HepG2 (cell line): Measurements from ENCODE around the gene NXPH4. TPM values are rescaled to one million over a fixed set of nuclear protein-coding genes. Genes with fewer than 3 reads are reported as not detected.

Experiments used
- ATAD3A ChIP-seq: sonication (generic); formaldehyde crosslinking; IDR thresholded peaks from 2 replicates; pipeline ENCODE4 v1.4.0; 2020; ENCODE audit warnings: missing genetic modification reagents
- ATF4 ChIP-seq, 2 experiments: fragments of 450-650 bp in 1 of 2; sonication (generic) in 1 of 2; formaldehyde crosslinking; IDR thresholded peaks; 2 replicates each; pipeline versions ENCODE4 v1.5.0 to v1.8.0; 2020 to 2022; ENCODE audit warnings: mild to moderate bottlenecking in 1 of 2, missing genetic modification reagents in 1 of 2
- CSRNP1 ChIP-seq: sonication (generic); formaldehyde crosslinking; IDR thresholded peaks from 2 replicates; pipeline ENCODE4 v1.8.1; 2023; ENCODE audit warnings: mild to moderate bottlenecking, missing genetic modification reagents
- FOXP4 ChIP-seq: sonication (generic); formaldehyde crosslinking; IDR thresholded peaks from 2 replicates; pipeline ENCODE4 v1.4.0; 2020; ENCODE audit warnings: missing genetic modification reagents
- HDAC2 ChIP-seq: sonication (generic); formaldehyde crosslinking; IDR thresholded peaks from 2 replicates; pipeline ENCODE4 v1.4.0; 2020; ENCODE audit warnings: missing genetic modification reagents
- NFKB2 ChIP-seq: sonication (generic); formaldehyde crosslinking; IDR thresholded peaks from 2 replicates; pipeline ENCODE4 v1.4.0; 2020; ENCODE audit warnings: missing genetic modification reagents, borderline replicate concordance
- NR2C2 ChIP-seq: sonication (generic); formaldehyde crosslinking; IDR thresholded peaks from 2 replicates; pipeline ENCODE4 v1.4.0; 2020; ENCODE audit warnings: missing genetic modification reagents, mild to moderate bottlenecking, moderate library complexity, borderline replicate concordance
- PCBP1 ChIP-seq: fragments of 200-400 bp; formaldehyde crosslinking; IDR thresholded peaks from 2 replicates; pipeline ENCODE4 v1.6.1; 2017; ENCODE audit warnings: mild to moderate bottlenecking, low read depth, low read length, borderline replicate concordance
- POLR2G ChIP-seq: fragments of 200-400 bp; formaldehyde crosslinking; IDR thresholded peaks from 2 replicates; pipeline ENCODE4 v1.6.1; 2018; ENCODE audit warnings: mild to moderate bottlenecking, low read depth, low read length, moderate library complexity
- SETDB1 ChIP-seq: sonication (generic); formaldehyde crosslinking; IDR thresholded peaks from 2 replicates; pipeline ENCODE4 v1.5.1; 2020; ENCODE audit warnings: missing genetic modification reagents, mild to moderate bottlenecking, borderline replicate concordance
- TAF15 ChIP-seq: fragments of 200-400 bp; formaldehyde crosslinking; IDR thresholded peaks from one replicate; pipeline ENCODE4 v1.6.1; 2018; ENCODE audit warnings: mild to moderate bottlenecking, low read depth, low read length; ENCODE audit not compliant: poor library complexity, severe bottlenecking
- TP53 ChIP-seq: sonication (generic); formaldehyde crosslinking; conservative IDR thresholded peaks from 2 replicates; pipeline ENCODE4 v1.4.0; 2020; ENCODE audit warnings: missing genetic modification reagents
- TSC22D2 ChIP-seq: sonication (generic); formaldehyde crosslinking; IDR thresholded peaks from 2 replicates; pipeline ENCODE4 v1.5.1; 2020; ENCODE audit warnings: missing genetic modification reagents, mild to moderate bottlenecking, borderline replicate concordance
- ZFAT ChIP-seq: sonication (generic); formaldehyde crosslinking; conservative IDR thresholded peaks from 2 replicates; pipeline ENCODE4 v1.8.1; 2023; ENCODE audit warnings: missing genetic modification reagents, inconsistent platforms
- ZFX ChIP-seq: sonication (generic); formaldehyde crosslinking; IDR thresholded peaks from 2 replicates; pipeline ENCODE4 v1.4.0; 2020; ENCODE audit warnings: mild to moderate bottlenecking, low read depth, missing genetic modification reagents, moderate library complexity
- ZNF160 ChIP-seq: sonication (generic); formaldehyde crosslinking; IDR thresholded peaks from 2 replicates; pipeline ENCODE4 v1.8.0; 2022; ENCODE audit warnings: mild to moderate bottlenecking, inconsistent platforms, missing genetic modification reagents
- ZNF235 ChIP-seq: sonication (generic); formaldehyde crosslinking; IDR thresholded peaks from 2 replicates; pipeline ENCODE4 v1.8.1; 2023; ENCODE audit warnings: mild to moderate bottlenecking, missing genetic modification reagents, borderline replicate concordance
- ZNF496 ChIP-seq: sonication (generic); formaldehyde crosslinking; IDR thresholded peaks from 2 replicates; pipeline ENCODE4 v1.8.1; 2023; ENCODE audit warnings: mild to moderate bottlenecking, moderate library complexity, missing genetic modification reagents; ENCODE audit not compliant: insufficient replicate concordance
- ZNF543 ChIP-seq: sonication (generic); formaldehyde crosslinking; IDR thresholded peaks from 2 replicates; pipeline ENCODE4 v1.4.0; 2020; ENCODE audit warnings: mild to moderate bottlenecking, missing genetic modification reagents
- ZNF547 ChIP-seq: sonication (generic); formaldehyde crosslinking; IDR thresholded peaks from 2 replicates; pipeline ENCODE4 v1.5.1; 2020; ENCODE audit warnings: mild to moderate bottlenecking, missing genetic modification reagents
- ZNF549 ChIP-seq: sonication (generic); formaldehyde crosslinking; IDR thresholded peaks from 2 replicates; pipeline ENCODE4 v1.5.0; 2020; ENCODE audit warnings: missing genetic modification reagents
- ZNF556 ChIP-seq: sonication (generic); formaldehyde crosslinking; IDR thresholded peaks from 2 replicates; pipeline ENCODE4 v1.4.0; 2020; ENCODE audit warnings: mild to moderate bottlenecking, missing genetic modification reagents, borderline replicate concordance
- ZNF674 ChIP-seq: sonication (generic); formaldehyde crosslinking; IDR thresholded peaks from 2 replicates; pipeline ENCODE4 v1.5.0; 2020; ENCODE audit warnings: low read depth, mild to moderate bottlenecking, missing genetic modification reagents
- ZNF720 ChIP-seq: sonication (generic); formaldehyde crosslinking; IDR thresholded peaks from 2 replicates; pipeline ENCODE4 v1.4.0; 2020; ENCODE audit warnings: missing genetic modification reagents
- ZNF878 ChIP-seq: sonication (generic); formaldehyde crosslinking; IDR thresholded peaks from 2 replicates; pipeline ENCODE4 v1.8.1; 2023; ENCODE audit warnings: mild to moderate bottlenecking, missing genetic modification reagents, moderate library complexity
- polyA plus RNA-seq, 8 experiments: library from polyadenylated mRNA; depleted of rRNA in 3 of 8; stranded (reverse) in 7 of 8; unstranded in 1 of 8; fragments of >200 nt; fragmentation: Illumina TruSeq in 4 of 8; extraction: Trizol in 4 of 8; gene quantifications; 2 replicates each; pipeline versions ENCODE4 v1.2.1 to v1.2.3, GENCODE V29; 2011 to 2016; ENCODE audit warnings: low read depth in 4 of 8, missing spikeins in 1 of 8, mixed read lengths in 1 of 8; ENCODE audit not compliant: insufficient read depth in 1 of 8
- total RNA-seq, 5 experiments: library from RNA; depleted of rRNA; stranded (reverse); fragments of >200 nt; fragmentation: Illumina TruSeq; extraction: Trizol; gene quantifications; 2 replicates each; pipeline ENCODE4 v1.2.3, GENCODE V29; 2016; ENCODE audit warnings: low read depth in 1 of 5

NXPH4 gene
- total and polyA plus RNA-seq, 2 of the 13 experiments (the other 11 are each of a cell fraction or from before 2014, with no cell fraction given): 0.13 TPM; not detected in 1

DNA sequence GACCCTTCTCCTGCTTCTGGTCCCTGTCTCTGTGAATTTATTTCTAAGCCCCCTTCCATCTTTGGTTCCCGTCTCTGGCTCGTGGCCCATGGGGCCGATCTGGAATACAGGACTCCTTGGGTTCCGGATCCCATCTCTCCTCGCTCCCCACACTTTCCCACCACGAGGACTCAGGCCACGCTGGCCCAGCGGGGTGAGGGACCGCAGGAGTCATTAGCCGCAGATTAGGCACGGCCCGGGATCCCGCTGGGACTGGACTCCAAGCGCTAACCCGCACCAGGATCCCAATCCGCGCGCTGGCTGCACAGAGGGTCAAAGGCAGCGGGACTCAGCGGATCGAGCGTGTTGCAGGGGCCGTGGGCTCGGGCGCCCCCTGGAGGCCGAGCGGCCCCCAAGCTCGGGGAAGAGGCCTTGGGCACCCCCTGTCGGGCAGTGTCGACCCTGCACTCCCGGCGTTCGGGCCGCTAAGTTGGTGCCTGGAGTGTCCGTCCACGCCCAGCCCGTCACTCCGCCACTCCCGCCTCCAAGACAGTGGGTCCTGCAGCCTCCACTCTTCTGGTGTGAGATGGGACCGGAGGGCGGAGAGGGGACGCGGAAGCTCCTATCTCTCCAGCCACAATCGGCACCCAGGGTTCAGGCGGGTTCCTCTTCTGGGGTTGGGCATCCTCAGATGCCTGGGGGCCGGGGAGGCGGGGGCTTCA lies 22.4 kb downstream of the NXPH4 start (continued):
- TF ChIP-seq ZNF235 (CRISPR knock-in tag) (no peak), ZNF547 (CRISPR knock-in tag) (peak; percentile 60; the same call in 1 of the 2 replicates), ZNF556 (peak; percentile 55; the same call in 1 of the 2 replicates), FOXP4 (CRISPR knock-in tag) (peak; percentile 38; the same call in 1 of the 2 replicates), TP53 (CRISPR knock-in tag) (no peak), NR2C2 (CRISPR knock-in tag) (peak; percentile 58; the same call in 1 of the 2 replicates), TSC22D2 (no peak), ZNF720 (CRISPR knock-in tag) (no peak; the same call in 1 of the 2 replicates), ATAD3A (CRISPR knock-in tag) (no peak), ZNF549 (no peak), ZNF543 (CRISPR knock-in tag) (no peak), ZNF160 (CRISPR knock-in tag) (no peak), CSRNP1 (CRISPR knock-in tag) (peak; percentile 79), NFKB2 (CRISPR knock-in tag) (peak; percentile 62; the same call in 1 of the 2 replicates), HDAC2 (CRISPR knock-in tag) (peak; percentile 49), TAF15 (peak; percentile 56), SETDB1 (CRISPR knock-in tag) (no peak), PCBP1 (0 out of 2 replicates have a peak, but pooled peaks have one; percentile 29), ZNF496 (CRISPR knock-in tag) (no peak), POLR2G (peak; percentile 42; the same call in 1 of the 2 replicates), ZFX (CRISPR knock-in tag) (peak; percentile 65; the same call in 1 of the 2 replicates), ZFAT (CRISPR knock-in tag) (no peak), ZNF674 (CRISPR knock-in tag) (no peak), ATF4 (CRISPR knock-in tag; IDR thresholded peaks at IDR 0.05) (peak in 1 of 2 experiments; percentile 84; a peak in 2 of 4 replicates), ZNF878 (CRISPR knock-in tag) (no peak)
